Pancreas (tissue), 10 donors: Measurements from ENCODE around the gene SIKE1. TPM values are rescaled to one million over a fixed set of nuclear protein-coding genes. Genes with fewer than 3 reads are reported as not detected.
A peak's percentile ranks its signal among the peaks of the same experiment; 100 is the strongest.
"Not testable (repeated sequence)": the region's sequence is repeated elsewhere in the genome, so short reads cannot be mapped to it uniquely, and the experiment has no call there.

Experiments
- ATAC-seq, 4 donors: fragments of 200-7000 bp; cut with Tn5 transposase; one replicate each; pipeline versions ENCODE4 v1.8.0 to v1.9.1; 2020; ENCODE audit warnings: mild to moderate bottlenecking in 4 of 4, moderate library complexity in 4 of 4
- DNase-seq, 6 donors: peaks; one replicate each; pipeline ENCODE4 v3.0.0-alpha.2; 2020
- FAIRE-seq: peaks from 2 replicates; lab custom pipeline; 2012; peaks lifted over from hg19 to GRCh38; lab: Jason Lieb, UNC
- H3K27ac ChIP-seq, 4 donors: fragments of 200-600 bp; sonication (generic); 1 replicate in 3 of 4; 2 replicates in 1 of 4; pipeline versions ENCODE4 v1.5.0 to v1.8.0; 2020
- H3K27me3 ChIP-seq, 4 donors: fragments of 200-600 bp; one replicate each; pipeline ENCODE4 v1.8.0; 2021
- H3K36me3 ChIP-seq, 3 donors: fragments of 200-600 bp; sonication (generic) in 1 of 3; one replicate each; pipeline versions ENCODE4 v1.5.0 to v1.8.0; 2020 to 2021
- H3K4me1 ChIP-seq, 3 donors: fragments of 200-600 bp; one replicate each; pipeline ENCODE4 v1.8.0; 2021
- H3K4me3 ChIP-seq, 4 donors: fragments of 200-600 bp; sonication (generic) in 2 of 4; one replicate each; pipeline versions ENCODE4 v1.5.0 to v1.8.0; 2020 to 2021
- H3K9me3 ChIP-seq, 4 donors: fragments of 200-600 bp; one replicate each; pipeline ENCODE4 v1.8.0; 2021
- WGBS, 2 donors: extraction: QIAGEN DNeasy Blood & Tissue Kit; methylation state at CpG; one replicate each; pipeline ENCODE4 v1.1.7; 2013; 5-methylcytosine and 5-hydroxymethylcytosine counted together
- intact Hi-C, 3 donors: fragments of 100-400 bp; cut with DNase I; formaldehyde crosslinking; loops; one replicate each; pipeline versions ENCODE4 v1.11.1 to v1.14.2; 2022
- polyA plus RNA-seq, 2 donors: library from polyadenylated mRNA; stranded (reverse); fragments of 200-250 nt; gene quantifications; one replicate each; pipeline ENCODE4 v1.2.3, GENCODE V29; 2013
- total RNA-seq, 6 donors: library from RNA; stranded (reverse); fragmentation: NEBNext Ultra II Directional in 4 of 6; extraction: Animal tissue kit (Norgen Biotek cat#: 25700) in 4 of 6; gene quantifications; one replicate each; pipeline versions ENCODE4 v1.2.1 to v1.2.4, GENCODE V29; 2021 to 2023
- TF ChIP-seq, protein P1 (sequence below), 4 donors: fragments of 200-600 bp; sonication (generic) in 3 of 4; IDR thresholded peaks; one replicate each; pipeline versions ENCODE4 v1.5.0 to v1.8.0; 2021; ENCODE audit warnings: antibody characterized with exemption in 4 of 4
- donor health status: healthy with polysubstance abuse.
- donor health status: DM: no; HTN: no; CAD: no; lungs with moderate emphysema.
- donor health status: DM: no; HTN: no; CAD: no.
- donor health status: control.
- donor health status: control.
- donor health status: Bipolar disorder and iron deficiency.
- donor health status: DM: yes; HTN: yes; CAD: no.
- donor health status: DM: no; HTN: no; CAD: no.
- donor health status: DM: no; HTN: no; CAD: no.
- donor health status: DM: yes; HTN: yes; CAD: no.

Gene SIKE1
- total and polyA plus RNA-seq, 8 donors = 8.6 to 23.5 (median 16.8) TPM

DNA sequence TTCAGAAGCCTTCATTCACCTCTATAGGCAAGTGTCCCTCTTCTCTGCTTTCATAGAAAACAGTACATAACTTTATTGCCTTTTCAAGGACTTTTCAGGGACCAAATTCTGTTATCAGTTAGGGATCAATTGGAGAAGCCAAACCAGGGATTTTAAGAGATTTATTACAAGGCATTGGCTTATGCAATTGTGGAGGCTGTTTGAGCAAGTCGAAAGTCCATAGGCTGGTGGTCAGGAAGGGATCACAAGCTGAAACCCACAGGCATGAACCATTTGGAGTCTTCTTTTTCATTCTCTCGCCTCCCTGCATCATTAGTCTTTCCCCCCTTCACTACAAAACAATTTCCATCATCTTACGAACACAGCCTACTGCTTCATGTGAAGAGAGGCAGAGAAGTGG lies 39.4 kb upstream of the SIKE1 start:
- H3K27me3 ChIP-seq = no peaks in the 10 kb centered on the region
- TF ChIP-seq, protein P1, sequence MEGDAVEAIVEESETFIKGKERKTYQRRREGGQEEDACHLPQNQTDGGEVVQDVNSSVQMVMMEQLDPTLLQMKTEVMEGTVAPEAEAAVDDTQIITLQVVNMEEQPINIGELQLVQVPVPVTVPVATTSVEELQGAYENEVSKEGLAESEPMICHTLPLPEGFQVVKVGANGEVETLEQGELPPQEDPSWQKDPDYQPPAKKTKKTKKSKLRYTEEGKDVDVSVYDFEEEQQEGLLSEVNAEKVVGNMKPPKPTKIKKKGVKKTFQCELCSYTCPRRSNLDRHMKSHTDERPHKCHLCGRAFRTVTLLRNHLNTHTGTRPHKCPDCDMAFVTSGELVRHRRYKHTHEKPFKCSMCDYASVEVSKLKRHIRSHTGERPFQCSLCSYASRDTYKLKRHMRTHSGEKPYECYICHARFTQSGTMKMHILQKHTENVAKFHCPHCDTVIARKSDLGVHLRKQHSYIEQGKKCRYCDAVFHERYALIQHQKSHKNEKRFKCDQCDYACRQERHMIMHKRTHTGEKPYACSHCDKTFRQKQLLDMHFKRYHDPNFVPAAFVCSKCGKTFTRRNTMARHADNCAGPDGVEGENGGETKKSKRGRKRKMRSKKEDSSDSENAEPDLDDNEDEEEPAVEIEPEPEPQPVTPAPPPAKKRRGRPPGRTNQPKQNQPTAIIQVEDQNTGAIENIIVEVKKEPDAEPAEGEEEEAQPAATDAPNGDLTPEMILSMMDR (IDR thresholded peaks at IDR 0.05) = no peak
- no peak for ATAC-seq
- H3K9me3 ChIP-seq = no peaks in the 10 kb centered on the region
- no peak for FAIRE-seq
- no peaks in the 10 kb centered on the region for H3K4me1 ChIP-seq
- H3K36me3 ChIP-seq = no peaks in the 10 kb centered on the region
- H3K4me3 ChIP-seq = no peak overlapping the region
- H3K27ac ChIP-seq = no peak overlapping the region
- intact Hi-C loops = no loop called here
- 60 to 66% methylated on average over 3 of the region's 3 CpGs for WGBS, 2 donors
- DNase-seq = no peak

GRCh38 chr1:114804449-114804848 lies 24.0 kb upstream of the SIKE1 start:
- WGBS, 2 donors = 94 to 98% methylated on average over 8 to 31 of the region's 33 CpGs
- intact Hi-C loops, H3K9me3 ChIP-seq, H3K27me3 ChIP-seq, H3K36me3 ChIP-seq, ATAC-seq, H3K4me3 ChIP-seq, FAIRE-seq, DNase-seq, H3K4me1 ChIP-seq, H3K27ac ChIP-seq: not testable (repeated sequence)

- no peak overlapping the region for H3K4me3 ChIP-seq
- H3K4me1 ChIP-seq = no peaks in the 10 kb centered on the region
- intact Hi-C loops = no loop called here
- no peaks in the 10 kb centered on the region for H3K27me3 ChIP-seq
- H3K27ac ChIP-seq = no peak overlapping the region
- DNase-seq (no peak), FAIRE-seq (no peak), ATAC-seq (no peak)
- WGBS, 2 donors = 47 to 53% methylated on average over 3 of the region's 3 CpGs
- TF ChIP-seq, protein P1 (IDR thresholded peaks at IDR 0.05) = no peak
- H3K9me3 ChIP-seq = no peaks in the 10 kb centered on the region
- H3K36me3 ChIP-seq = no peaks in the 10 kb centered on the region
Measured at GRCh38 chr1:114803001-114803400, 22.5 kb upstream of the SIKE1 start.

- H3K4me3 ChIP-seq = no peak overlapping the region
- TF ChIP-seq, protein P1 (IDR thresholded peaks at IDR 0.05) = no peak
- WGBS, 2 donors = 67 to 79% methylated on average over 2 of the region's 2 CpGs
- H3K4me1 ChIP-seq = no peaks in the 10 kb centered on the region
- ATAC-seq (no peak), DNase-seq (no peak), FAIRE-seq (no peak)
- no peak overlapping the region for H3K27ac ChIP-seq
- H3K36me3 ChIP-seq = no peaks in the 10 kb centered on the region
- no peaks in the 10 kb centered on the region for H3K9me3 ChIP-seq
- H3K27me3 ChIP-seq = no peaks in the 10 kb centered on the region
- intact Hi-C loops = no loop called here
Measured at GRCh38 chr1:114794038-114794437, 13.6 kb upstream of the SIKE1 start.

DNA sequence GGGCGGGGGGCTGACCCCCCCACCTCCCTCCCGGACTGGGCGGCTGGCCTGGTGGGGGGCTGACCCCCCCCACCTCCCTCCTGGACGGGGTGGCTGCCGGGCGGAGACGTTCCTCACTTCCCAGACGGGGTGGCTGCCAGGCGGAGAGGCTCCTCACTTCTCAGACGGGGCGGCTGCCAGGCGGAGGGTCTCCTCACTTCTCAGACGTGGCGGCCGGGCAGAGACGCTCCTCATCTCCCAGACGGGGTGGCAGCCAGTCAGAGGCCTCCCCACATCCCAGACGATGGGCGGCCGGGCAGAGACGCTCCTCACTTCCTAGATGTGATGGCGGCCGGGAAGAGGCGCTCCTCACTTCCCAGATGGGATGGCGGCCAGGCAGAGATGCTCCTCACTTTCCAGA lies 10.1 kb upstream of the SIKE1 start:
- 80 to 87% methylated on average over 12 to 25 of the region's 25 CpGs for WGBS, 2 donors
- FAIRE-seq, ATAC-seq, H3K27me3 ChIP-seq, H3K36me3 ChIP-seq, intact Hi-C loops, H3K27ac ChIP-seq, H3K9me3 ChIP-seq, H3K4me3 ChIP-seq, H3K4me1 ChIP-seq: not testable (repeated sequence)
- DNase-seq = peak in 1 of 6 donors; percentile 34

- not testable (repeated sequence) for DNase-seq, H3K27me3 ChIP-seq
- 83 to 91% methylated on average over 1 of the region's 1 CpG for WGBS, 2 donors
Measured at GRCh38 chr1:114786440-114786839, 6.0 kb upstream of the SIKE1 start.

More at GRCh38 chr1:114786440-114786839, 6.0 kb upstream of the SIKE1 start:
- H3K27ac ChIP-seq, ATAC-seq, H3K4me3 ChIP-seq, intact Hi-C loops, H3K9me3 ChIP-seq, H3K4me1 ChIP-seq, FAIRE-seq, H3K36me3 ChIP-seq: not testable (repeated sequence)
